ENCODE measurements around the gene PTTG1IP. TPM values are rescaled to one million over a fixed set of nuclear protein-coding genes. Genes with fewer than 3 reads are reported as not detected.
A peak's percentile ranks its signal among the peaks of the same experiment; 100 is the strongest.

The PTTG1IP gene
- total and polyA plus RNA-seq, 2 of the 13 experiments (the other 11 are each of a cell fraction or from before 2014, with no cell fraction given): 161 to 700 TPM

DNA sequence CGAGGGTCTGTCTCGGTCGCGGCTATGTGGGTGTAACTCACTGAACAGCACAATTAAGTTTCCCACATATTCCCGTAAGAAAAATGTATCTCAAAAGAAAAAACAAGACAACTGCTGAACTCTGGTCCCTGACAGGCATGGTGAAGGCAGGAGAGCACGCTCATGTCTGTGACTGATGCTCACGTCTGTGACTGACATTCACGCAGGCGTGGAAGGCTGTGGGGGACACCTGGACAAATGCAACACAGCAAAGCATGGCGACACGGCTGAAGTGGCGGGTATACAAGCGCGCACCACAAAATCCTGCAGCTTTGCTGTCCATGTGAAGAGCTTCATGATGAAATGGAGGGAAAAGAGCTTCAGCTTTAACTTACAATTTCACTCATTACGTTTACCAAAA lies 6.0 kb downstream of the PTTG1IP start:
- H3K79me2 ChIP-seq (ENCODE audit: insufficient read depth, low read length): peaks cover 97% of the 10 kb centered on the region
- H2AFZ ChIP-seq (ENCODE audit: low read length): no peak overlapping the region
- ATAC-seq: no peak
- H3K27ac ChIP-seq (ENCODE audit: extremely low read length, insufficient read depth, low read length): no peak overlapping the region
- in situ Hi-C loops (cut with HindIII; ENCODE audit: extremely low pct_ligation_motif_present, low pct_unique_long_range_greater_than_20kb): no loop called here
- no peak for DNase-seq (ENCODE audit: low spot score)
- H3K36me3 ChIP-seq (replicated peaks in 1 of 2; ENCODE audit: control insufficient read depth in 1 of 2, insufficient read depth in 2 of 2, low read length in 2 of 2): peaks cover 32 to 59% of the 10 kb centered on the region in 2 experiments
- FAIRE-seq: no peak
- POLR2A ChIA-PET: interaction anchor here (1.3 to 1.4 kb wide), 2 partner anchors 11 to 46 kb away, joined by 4 to 5 read pairs; no protein-coding TSS in a partner anchor
- peak overlapping the region; percentile 4 for H3K9ac ChIP-seq (ENCODE audit: insufficient read depth, low read depth, low read length)
- WGBS (ENCODE audit: low lambda C conversion rate): 85% methylated on average over 15 of the region's 15 CpGs
- CTCF ChIA-PET (ENCODE audit: low intra/inter-chr PET ratio, low total read pairs): no interaction called here
- intact Hi-C loops (cut with micrococcal nuclease; ENCODE audit: unreplicated experiment): no loop called here
- H4K20me1 ChIP-seq (ENCODE audit: insufficient read depth, low read length): peaks cover 99% of the 10 kb centered on the region
- peak overlapping the region; percentile 95 for H3K4me2 ChIP-seq (ENCODE audit: low read depth, low read length)
- no peaks in the 10 kb centered on the region for H3K9me3 ChIP-seq (ENCODE audit: low read length)
- H3K4me1 ChIP-seq (ENCODE audit: insufficient read depth, low read length): peaks cover 82% of the 10 kb centered on the region
- no peaks in the 10 kb centered on the region; a peak in 1 of 5 replicates for H3K27me3 ChIP-seq (ENCODE audit: control insufficient read depth in 1 of 2, insufficient read depth in 2 of 2, low read length in 2 of 2)
- no TSS peak for BruUV-seq (replicated peaks)
- H3K4me3 ChIP-seq (replicated peaks in 1 of 3; ENCODE audit: insufficient read depth in 1 of 3, low read depth in 2 of 3, low read length in 3 of 3): peak overlapping the region in 1 of 3 experiments; percentile 42; a peak in 2 of 6 replicates
- TF ChIP-seq IKZF5 (CRISPR knock-in tag; IDR thresholded peaks at IDR 0.05) (no peak), ARNT (IDR thresholded peaks at IDR 0.05) (no peak), ZBTB38 (CRISPR knock-in tag; IDR thresholded peaks at IDR 0.05) (peak; percentile 77; the same call in 1 of the 2 replicates), CBFB (CRISPR knock-in tag; IDR thresholded peaks at IDR 0.05) (no peak), SAP130 (CRISPR knock-in tag; IDR thresholded peaks at IDR 0.05; ENCODE audit: low read depth) (0 out of 2 replicates have a peak, but pooled peaks have one; percentile 8), NFIC (IDR thresholded peaks at IDR 0.05; ENCODE audit: low read length) (no peak), NFKBIZ (CRISPR knock-in tag; IDR thresholded peaks at IDR 0.05) (no peak), ZBTB44 (CRISPR knock-in tag; IDR thresholded peaks at IDR 0.05) (no peak), ZNF552 (CRISPR knock-in tag; IDR thresholded peaks at IDR 0.05; ENCODE audit: borderline replicate concordance) (no peak), SCMH1 (CRISPR knock-in tag; IDR thresholded peaks at IDR 0.05; ENCODE audit: borderline replicate concordance) (no peak), ZNF576 (CRISPR knock-in tag; IDR thresholded peaks at IDR 0.05) (no peak)
- TF ChIP-seq, protein P1, sequence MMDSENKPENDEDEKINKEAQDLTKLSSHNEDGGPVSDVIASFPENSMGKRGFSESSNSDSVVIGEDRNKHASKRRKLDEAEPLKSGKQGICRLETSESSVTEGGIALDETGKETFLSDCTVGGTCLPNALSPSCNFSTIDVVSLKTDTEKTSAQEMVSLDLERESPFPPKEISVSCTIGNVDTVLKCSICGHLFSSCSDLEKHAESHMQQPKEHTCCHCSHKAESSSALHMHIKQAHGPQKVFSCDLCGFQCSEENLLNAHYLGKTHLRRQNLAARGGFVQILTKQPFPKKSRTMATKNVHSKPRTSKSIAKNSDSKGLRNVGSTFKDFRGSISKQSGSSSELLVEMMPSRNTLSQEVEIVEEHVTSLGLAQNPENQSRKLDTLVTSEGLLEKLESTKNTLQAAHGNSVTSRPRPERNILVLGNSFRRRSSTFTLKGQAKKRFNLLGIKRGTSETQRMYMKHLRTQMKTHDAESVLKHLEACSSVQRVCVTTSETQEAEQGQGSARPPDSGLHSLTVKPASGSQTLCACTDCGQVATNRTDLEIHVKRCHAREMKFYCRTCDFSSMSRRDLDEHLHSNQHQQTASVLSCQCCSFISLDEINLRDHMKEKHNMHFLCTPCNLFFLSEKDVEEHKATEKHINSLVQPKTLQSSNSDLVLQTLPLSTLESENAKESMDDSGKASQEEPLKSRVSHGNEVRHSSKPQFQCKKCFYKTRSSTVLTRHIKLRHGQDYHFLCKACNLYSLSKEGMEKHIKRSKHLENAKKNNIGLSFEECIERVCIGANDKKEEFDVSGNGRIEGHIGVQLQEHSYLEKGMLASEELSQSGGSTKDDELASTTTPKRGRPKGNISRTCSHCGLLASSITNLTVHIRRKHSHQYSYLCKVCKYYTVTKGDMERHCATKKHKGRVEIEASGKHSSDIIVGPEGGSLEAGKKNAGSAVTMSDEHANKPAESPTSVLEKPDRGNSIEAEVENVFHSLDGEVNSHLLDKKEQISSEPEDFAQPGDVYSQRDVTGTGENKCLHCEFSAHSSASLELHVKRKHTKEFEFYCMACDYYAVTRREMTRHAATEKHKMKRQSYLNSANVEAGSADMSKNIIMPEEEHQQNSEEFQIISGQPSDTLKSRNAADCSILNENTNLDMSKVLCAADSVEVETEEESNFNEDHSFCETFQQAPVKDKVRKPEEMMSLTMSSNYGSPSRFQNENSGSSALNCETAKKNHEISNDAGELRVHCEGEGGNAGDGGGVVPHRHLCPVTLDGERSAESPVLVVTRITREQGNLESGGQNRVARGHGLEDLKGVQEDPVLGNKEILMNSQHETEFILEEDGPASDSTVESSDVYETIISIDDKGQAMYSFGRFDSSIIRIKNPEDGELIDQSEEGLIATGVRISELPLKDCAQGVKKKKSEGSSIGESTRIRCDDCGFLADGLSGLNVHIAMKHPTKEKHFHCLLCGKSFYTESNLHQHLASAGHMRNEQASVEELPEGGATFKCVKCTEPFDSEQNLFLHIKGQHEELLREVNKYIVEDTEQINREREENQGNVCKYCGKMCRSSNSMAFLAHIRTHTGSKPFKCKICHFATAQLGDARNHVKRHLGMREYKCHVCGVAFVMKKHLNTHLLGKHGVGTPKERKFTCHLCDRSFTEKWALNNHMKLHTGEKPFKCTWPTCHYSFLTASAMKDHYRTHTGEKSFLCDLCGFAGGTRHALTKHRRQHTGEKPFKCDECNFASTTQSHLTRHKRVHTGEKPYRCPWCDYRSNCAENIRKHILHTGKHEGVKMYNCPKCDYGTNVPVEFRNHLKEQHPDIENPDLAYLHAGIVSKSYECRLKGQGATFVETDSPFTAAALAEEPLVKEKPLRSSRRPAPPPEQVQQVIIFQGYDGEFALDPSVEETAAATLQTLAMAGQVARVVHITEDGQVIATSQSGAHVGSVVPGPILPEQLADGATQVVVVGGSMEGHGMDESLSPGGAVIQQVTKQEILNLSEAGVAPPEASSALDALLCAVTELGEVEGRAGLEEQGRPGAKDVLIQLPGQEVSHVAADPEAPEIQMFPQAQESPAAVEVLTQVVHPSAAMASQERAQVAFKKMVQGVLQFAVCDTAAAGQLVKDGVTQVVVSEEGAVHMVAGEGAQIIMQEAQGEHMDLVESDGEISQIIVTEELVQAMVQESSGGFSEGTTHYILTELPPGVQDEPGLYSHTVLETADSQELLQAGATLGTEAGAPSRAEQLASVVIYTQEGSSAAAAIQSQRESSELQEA (CRISPR knock-in tag; IDR thresholded peaks at IDR 0.05; ENCODE audit: not compliant biosample characterization): no peak

Measured in HepG2 (cell line).